Renal pelvis (tissue), 12 donors: Measurements from ENCODE around the gene ALDH1L1. TPM values are rescaled to one million over a fixed set of nuclear protein-coding genes. Genes with fewer than 3 reads are reported as not detected.
A peak's percentile ranks its signal among the peaks of the same experiment; 100 is the strongest.

Experiments used
- DNase-seq: peaks from one replicate; pipeline ENCODE4 v3.0.0-alpha.2; 2013
- long read RNA-seq, 16 experiments: transcript quantifications; one replicate each; lab custom pipeline, GENCODE V29; 2026
- polyA plus RNA-seq, 3 donors: library from polyadenylated mRNA; unstranded; fragments of 120-200 nt; gene quantifications; one replicate each; pipeline ENCODE4 v1.2.1, GENCODE V29; 2013; ENCODE audit not compliant: insufficient read length in 3 of 3

Gene ALDH1L1
- polyA plus RNA-seq: 10 to 100 TPM; 42.2 to 56.3 (median 46.2) TPM
- long read RNA-seq, donor 1, transcript ALDH1L1-203 (23 exons, 3,277 nt): major isoform, 6 of 6 reads
- long read RNA-seq, donor 1, partial matches to known transcripts: 0 of 6 reads
- long read RNA-seq, donor 1, other reads (novel, unspliced or antisense): 0 of 6 reads
- long read RNA-seq, donor 2, transcript ALDH1L1-203 (23 exons, 3,277 nt): major isoform, 5 of 5 reads
- long read RNA-seq, donor 2, partial matches to known transcripts: 0 of 5 reads
- long read RNA-seq, donor 2, other reads (novel, unspliced or antisense): 0 of 5 reads
- long read RNA-seq, donor 3, partial matches to known transcripts: 0 of 4 reads
- long read RNA-seq, donor 3, other reads (novel, unspliced or antisense): 0 of 4 reads
- long read RNA-seq, donor 4, partial matches to known transcripts: 0 of 4 reads
- long read RNA-seq, donor 4, other reads (novel, unspliced or antisense): 0 of 4 reads
- long read RNA-seq, donor 5, partial matches to known transcripts: 0 of 1 reads
- long read RNA-seq, donor 5, other reads (novel, unspliced or antisense): 0 of 1 reads
- long read RNA-seq, donor 6, partial matches to known transcripts: 0 of 1 reads
- long read RNA-seq, donor 6, other reads (novel, unspliced or antisense): 0 of 1 reads
- long read RNA-seq, donor 7, transcript ALDH1L1-203 (23 exons, 3,277 nt): major isoform, 6 of 6 reads
- long read RNA-seq, donor 7, partial matches to known transcripts: 0 of 6 reads
- long read RNA-seq, donor 7, other reads (novel, unspliced or antisense): 0 of 6 reads
- long read RNA-seq, donor 8: 0 reads
- long read RNA-seq, donor 9, transcript ALDH1L1-203 (23 exons, 3,277 nt): major isoform, 9 of 9 reads
- long read RNA-seq, donor 9, partial matches to known transcripts: 0 of 9 reads
- long read RNA-seq, donor 9, other reads (novel, unspliced or antisense): 0 of 9 reads
- long read RNA-seq, donor 10, partial matches to known transcripts: 0 of 2 reads
- long read RNA-seq, donor 10, other reads (novel, unspliced or antisense): 0 of 2 reads
- long read RNA-seq, donor 11, partial matches to known transcripts: 5 of 8 reads
- long read RNA-seq, donor 11, other reads (novel, unspliced or antisense): 0 of 8 reads
- long read RNA-seq, donor 12, partial matches to known transcripts: 0 of 5 reads
- long read RNA-seq, donor 12, other reads (novel, unspliced or antisense): 0 of 5 reads
- long read RNA-seq, donor 13: 0 reads
- long read RNA-seq, donor 14: 0 reads
- long read RNA-seq, donor 15, partial matches to known transcripts: 6 of 10 reads
- long read RNA-seq, donor 15, other reads (novel, unspliced or antisense): 0 of 10 reads
- long read RNA-seq, donor 16, transcript ALDH1L1-203 (23 exons, 3,277 nt): major isoform, 5 of 5 reads
- long read RNA-seq, donor 16, partial matches to known transcripts: 0 of 5 reads
- long read RNA-seq, donor 16, other reads (novel, unspliced or antisense): 0 of 5 reads

DNA sequence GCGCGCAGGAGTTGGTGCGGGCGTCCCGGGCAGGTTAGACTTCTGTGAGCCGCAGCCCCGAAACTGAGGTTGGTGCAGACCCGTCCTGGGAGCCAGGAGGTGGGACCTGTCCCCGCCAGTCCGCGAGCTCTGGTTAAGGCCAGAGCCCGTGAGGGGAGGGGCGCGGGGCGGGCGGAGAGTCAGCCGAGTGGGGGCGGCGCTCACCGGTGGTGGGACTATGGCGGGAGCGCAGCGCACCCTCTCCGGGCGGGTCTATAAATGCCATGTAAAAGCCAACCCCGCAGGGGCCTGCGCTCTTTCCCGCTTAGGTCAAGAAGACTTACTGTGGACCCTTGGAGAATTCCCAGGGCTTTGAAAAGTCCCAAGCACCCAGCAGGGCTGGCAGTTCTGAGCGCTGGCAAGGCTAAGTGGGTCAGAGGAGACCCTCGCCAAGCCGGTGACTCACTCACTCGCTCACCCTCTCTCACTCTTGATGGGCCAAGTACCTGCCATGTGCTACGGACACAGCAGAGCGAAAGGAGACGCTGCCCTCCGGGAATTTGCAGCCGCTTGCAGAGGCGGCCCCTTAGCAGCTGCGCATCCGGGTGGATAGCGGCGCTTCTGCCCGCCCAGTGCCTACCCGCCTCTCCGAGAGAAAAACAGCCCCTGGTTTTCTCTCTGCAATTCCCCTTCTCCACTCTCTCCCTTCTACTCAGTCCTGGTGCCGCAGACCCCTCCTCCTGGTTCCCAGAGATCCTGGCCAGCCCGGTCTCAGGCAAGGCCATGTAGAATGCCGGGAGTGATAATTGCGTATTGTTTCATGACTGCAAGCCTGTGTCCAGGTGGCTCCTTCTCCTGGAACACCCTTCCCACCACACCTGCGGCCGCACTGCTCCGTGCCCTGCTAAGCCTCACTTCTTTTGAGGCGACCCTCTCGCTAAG is at the start of gene ALDH1L1:
TSS of gene ALDH1L1 (minus strand) at position 110 of the 921 bp plus-strand sequence. CDS start 19,607 bp downstream, outside the sequence.
- peak; percentile 57 for DNase-seq

DNA sequence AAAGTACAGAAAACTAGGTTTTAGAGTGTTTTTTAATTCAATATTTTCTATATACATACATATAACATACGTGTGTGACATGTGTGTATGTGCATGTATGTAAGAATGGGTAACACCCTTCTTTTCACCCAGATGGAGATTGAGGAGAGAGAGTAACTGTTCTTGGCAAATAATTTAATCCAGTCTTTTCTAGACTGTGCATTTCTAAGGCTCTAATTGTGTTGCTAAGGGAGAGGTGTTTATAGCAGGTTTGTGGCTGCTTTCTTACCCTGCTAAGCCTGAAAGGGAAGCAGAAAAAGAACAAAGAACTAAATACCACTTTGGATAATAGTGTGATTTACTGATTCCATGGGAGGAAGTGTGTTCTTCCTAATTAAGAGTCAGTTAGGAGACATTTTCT is 46.0 kb upstream of the ALDH1L1 start:
- DNase-seq: no peak

DNA sequence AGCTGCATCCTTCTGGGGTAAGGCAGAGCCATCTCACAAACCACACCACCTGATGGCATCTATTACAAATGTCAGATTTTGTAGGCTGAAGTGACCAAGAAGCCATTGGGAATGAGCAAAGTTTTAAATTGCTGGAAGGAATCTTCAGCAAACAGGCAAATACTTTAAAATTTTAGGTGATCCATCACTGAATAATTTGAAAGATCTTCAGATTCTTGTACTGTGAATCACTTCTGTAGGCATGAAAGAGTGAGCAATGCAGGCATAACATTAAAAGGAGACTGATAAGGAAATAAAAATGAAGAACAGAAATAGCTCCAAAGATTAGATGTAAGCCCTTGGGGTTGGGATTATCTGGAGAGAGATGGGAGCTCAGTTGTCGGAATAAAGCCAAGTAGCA is 36.0 kb upstream of the ALDH1L1 start:
- DNase-seq: no peak

DNA sequence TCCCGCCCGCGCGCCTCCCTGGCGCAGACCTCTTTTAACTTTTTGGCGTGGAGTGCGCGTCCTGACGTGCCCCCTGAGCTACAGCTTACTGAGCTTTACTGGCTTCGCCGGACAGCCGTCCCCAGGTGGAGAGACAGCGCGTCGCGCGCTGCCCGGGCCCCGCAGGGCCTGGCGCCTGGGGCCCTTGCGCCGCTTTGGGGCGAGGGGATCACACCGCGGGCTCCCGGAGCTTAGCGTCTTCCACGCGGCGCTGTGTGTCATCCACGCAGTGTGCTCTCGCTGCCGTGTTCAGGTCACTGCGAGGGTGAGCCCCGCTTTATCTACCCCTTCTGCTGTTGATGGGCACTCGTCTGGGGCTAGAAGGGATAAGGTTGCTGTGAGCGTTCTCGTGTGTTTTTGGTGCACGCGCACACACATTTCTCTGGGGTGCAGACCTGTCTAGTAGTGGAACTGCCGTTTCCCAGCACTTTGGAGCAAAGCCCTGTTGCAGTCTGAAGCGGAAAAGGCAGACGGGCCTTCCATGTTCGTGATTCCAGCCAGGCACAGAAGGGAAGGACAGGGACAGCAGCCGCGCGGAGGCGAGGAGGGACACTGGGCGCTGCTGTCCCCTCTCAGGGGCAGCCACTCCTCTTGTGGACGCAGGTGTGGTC is 33.1 kb upstream of the ALDH1L1 start:
- DNase-seq: peak; percentile 17

DNA sequence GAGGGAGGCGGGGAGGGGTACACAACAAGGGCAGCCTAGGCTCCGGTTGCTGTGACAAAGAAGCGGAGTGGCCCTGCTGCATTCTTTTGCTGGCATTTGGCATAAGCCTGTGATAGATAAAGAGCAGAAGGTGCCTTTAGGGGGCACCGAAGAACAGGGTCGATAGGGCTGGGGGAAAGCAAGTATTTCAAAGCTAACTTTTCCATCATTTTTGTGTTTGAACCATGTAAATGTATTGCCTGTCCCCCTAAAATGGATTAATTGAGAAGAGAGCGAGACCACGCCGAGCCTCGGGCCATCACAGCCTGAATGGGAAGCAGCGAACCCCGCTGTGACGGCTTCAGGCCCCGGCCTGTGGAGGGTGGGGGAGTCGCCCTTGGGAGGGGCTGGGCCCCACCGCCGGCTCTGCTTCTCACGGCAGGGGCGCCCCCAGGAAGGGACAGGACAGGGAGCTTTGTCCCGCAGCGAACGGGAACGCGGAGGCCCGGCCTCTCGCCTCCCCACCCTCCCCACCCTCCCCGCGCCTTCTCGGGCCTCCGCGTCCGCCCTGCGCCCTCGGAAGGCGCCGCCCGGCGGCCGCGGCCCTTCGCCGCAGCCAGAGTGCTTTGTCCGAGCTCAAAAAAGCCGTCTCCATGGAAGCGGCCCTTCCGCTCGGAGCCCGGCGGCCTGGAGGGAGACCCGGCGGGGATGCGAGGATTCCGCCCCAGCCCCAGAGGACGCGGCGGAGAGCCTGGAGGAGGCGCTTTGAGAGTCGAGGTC is 32.4 kb upstream of the ALDH1L1 start:
- DNase-seq: peak; percentile 72

DNA sequence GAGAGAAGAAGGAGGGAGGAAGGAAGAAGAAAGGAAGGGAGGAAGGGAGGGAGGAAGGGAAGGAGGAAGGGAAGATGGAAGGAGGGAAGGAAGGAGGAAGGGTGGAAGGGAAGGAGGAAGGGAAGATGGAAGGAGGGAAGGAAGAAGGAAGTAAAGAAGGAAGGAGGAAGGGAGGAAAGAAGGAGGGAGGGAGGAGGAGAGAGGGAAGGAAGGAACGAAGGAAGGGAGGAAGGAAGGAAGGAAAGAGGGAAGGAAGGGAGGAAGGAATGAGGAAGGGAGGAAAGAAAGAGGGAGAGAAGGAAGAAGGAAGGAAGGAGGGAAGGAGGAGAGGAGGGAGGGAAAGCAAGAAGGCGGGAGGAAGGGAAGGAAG is 31.8 kb upstream of the ALDH1L1 start:
- DNase-seq: no peak

DNA sequence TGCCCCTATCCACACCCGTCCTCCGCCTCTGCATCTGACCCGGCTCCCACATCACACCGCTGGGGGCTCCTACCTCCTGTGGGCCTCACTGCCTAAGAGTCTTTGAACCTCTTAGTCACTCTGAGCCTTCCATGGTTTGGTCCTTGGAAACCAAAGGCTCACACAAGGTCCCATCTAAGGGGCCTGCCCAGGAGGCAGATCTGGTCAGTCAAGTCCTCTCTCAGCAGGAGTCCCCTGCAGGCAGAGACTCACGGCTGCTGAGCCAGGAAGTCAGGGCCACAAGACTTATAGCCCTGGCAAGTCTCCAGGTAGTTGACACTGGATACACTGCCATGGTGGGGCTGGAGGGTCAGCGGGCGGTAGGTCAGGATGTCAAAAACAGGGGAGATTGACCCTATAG is 31.2 kb upstream of the ALDH1L1 start:
- DNase-seq: no peak

DNA sequence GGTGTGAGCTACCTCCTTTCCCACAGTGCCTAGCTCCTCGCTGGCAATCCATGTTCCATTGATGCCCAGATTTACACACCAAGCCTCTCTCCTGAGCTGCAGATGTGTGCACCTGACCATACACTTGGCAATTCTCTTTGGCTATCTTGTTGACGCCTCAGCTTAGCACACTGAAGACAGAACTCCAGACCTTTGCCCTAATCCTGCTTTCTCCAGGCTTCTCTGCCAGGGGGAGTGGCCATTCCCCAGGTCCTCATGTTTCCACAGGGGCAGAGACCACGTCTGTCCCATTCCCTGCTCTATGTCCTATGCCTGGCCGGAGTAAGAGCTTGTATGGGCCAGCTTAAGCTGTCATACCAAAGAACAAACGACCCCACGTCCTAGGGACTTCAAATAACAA is 30.2 kb upstream of the ALDH1L1 start:
- no peak for DNase-seq

DNA sequence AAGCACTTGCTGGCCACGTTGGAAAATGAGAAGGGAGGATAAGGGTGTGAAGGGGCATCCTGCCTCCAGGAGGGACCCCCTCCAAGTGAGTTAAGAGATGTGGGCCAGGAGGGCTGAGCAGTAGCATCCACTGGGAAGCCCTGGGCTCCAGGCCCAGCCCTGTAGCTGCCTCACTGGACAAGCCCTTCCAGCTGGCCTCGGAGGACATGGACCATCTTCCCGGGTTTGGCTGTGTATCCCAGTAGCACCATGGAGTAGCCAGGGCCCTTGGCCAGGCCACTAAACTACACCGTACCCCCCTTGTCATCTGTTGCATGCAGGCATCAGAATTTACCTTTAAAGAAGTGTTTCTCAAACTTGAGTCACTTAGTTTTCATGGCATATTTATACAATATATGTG is 29.4 kb upstream of the ALDH1L1 start:
- DNase-seq: no peak

DNA sequence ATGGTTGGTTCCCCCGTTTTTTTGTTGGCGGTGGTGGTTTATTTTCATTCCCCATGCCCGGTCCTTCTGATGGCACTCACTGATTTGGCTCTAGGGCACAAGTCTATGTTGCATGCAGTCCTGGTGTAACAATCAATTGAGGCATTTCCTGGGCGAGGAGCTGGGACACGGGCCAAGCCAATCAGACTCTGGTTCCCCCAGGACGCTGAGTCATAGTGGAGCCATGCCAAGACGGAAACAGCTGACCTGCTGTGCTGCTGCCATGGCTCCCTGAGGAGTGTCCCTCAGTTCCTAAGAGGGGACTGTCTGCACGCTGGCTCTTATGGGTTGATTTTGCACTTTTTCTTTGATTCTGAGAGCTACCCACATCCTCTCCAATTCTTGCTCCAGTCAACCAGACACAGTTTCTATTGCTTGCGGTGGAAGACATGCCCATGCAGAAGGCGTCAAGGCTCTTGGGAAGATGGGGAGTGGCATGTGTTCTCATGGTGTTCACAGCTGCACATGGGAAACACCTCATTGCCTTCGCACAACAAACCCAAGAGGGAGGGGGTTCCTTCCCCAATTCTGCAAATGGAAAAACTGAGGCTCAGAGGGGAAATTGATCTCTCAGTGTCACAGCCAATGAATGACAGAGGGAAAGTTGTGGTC is 28.3 kb upstream of the ALDH1L1 start:
- DNase-seq: peak; percentile 22

DNA sequence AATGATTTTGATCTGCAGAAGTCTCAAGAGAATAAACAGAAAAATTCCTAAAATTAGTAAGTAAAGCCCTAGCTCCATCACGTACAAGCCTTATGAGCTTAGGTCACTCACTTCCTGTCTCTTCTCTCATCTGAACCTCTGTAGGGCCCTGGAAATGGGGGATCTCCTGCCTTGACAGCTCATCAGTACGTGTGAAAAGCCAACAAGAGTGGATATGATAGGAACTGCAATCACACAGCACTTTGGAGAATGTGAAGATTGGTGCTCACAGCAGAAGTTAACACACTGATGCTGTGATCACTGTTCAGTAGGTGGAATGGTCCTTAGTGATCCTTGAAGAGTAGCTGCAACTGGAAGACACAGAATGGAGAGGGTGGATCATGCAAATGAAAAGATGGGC is 27.8 kb upstream of the ALDH1L1 start:
- no peak for DNase-seq

DNA sequence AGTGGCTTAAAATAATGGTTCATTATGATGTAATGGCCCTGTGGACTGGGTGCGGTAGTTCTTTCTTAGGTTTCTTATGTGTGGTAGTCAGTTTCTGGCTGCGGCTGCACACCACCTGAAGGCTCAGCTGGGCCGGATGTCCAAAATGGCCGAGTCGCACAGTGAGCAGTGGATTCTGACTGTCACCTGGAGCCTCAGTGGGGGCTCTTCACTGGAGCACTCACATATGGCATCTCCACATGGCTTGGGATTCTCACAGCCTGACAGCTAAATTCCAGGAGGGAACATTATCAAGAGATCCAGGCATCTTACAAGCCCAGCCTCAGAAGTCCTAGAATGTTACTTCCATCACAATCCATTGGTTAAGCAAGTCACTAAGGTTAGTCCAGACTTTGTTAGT is 26.8 kb upstream of the ALDH1L1 start:
- no peak for DNase-seq

DNA sequence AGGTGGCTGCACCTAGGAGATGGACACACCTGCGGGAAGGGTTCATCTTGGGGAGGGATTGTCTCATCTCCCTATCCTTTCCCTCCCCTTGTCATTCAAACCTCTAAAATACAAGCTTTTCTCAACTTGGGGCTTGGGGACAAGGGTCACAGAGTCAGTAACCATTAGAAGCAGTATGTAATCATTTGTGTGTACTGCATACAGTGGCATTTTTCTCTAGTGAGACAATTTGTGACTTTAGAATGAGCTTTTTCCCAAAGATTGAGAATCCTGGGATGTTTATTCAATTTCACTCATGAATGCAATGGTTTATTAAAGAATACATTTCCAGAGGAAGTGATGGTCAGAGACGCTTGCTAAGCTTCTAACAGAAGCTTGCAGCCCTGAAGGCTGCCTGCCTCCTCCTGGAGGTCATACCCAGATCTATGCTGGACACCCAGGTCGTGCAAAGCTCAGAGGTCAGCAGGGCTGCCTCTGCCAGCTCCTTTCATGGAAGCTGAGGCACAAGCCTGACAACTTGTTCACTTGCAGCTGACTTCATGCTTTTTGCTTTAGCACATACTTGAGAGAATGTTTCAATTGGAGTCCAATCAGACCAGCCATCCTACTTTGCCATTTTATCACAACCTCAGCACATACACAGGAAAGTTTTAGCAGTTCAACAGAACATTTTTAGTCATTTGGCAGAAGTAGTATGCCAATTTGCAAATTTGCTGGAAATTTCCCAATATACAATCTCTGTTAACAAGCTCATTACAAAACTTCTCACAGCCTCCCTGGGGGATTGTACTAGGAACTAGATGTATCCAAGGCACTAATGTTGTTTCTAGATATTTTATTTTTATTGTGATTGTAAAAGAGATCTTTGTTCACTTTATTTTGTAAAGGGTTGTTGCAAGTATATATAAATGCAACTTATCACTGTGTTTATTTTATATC is 25.6 kb upstream of the ALDH1L1 start:
- no peak for DNase-seq

DNA sequence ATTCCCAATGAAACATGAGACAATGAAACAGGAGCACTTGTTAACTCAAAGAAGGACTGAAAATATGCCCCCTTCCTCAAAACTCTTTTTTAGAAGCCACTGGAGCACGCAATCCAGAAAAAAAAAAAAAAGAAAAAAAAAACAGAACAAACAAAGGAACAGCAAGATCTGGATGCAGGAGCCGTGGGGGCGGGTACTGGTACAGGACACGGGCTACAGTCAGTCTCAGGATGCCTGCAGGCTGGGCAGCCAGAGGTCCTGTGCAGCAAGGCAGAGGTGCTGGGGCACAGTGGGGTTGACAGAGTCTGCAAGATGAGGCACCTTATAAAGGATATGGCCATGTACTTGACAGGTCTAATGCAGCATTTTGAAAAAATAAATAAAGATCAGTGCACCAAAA is 22.3 kb upstream of the ALDH1L1 start:
- no peak for DNase-seq

DNA sequence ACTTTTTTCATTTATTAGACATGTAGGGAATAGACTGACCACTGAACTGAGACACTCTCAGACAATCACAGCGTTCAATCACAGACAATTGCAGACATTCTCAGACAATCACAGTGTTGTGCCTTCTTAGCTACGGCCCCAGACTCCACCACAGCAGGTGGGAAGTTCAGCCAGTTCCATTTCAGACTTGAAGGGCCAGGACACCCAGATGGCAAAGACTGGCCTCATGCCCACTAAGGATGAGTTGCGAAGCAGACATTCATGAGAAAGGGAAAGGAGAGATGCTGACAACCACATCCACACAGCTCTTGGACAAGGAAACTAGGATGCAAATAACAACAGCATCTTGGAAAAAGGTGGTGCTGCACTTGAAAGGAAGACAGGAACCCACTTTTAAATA is 21.9 kb upstream of the ALDH1L1 start:
- DNase-seq: no peak

DNA sequence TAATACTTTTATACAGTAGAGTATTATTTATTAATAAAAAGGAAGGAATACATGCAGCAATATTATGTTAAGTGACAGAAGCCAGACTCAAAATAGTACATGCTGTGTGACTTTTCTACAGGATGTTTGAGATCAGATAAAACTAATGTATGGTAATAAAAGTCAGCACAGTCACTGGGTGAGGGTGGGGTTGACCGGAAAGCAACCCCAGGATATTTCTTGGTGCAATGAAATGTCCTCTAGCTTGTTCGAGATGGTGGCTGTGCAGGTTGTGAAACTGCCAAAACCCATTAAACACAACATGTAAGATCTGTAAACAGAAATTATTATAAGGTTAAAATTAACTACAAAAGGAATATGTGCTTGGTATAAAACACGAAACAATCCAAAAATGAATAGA is 20.8 kb upstream of the ALDH1L1 start:
- no peak for DNase-seq

DNA sequence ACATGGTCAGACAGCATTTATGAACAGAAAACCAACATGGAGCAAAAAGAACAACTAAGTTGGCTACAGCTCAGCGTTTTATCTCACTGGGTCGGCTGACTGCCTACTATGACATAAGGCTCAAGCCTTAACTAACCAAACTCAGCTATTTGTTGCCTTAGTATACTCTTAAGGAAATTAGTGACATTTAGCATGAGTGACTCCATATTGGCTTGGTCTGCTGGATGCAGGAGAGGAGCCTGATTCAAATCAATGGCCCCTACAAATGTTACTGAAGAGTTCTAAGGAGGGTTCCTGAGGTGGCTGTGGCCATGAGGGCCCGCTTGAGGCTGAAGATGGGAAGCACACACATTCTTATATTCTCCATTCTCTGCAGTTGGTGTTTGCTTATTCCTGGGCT is 20.1 kb upstream of the ALDH1L1 start:
- no peak for DNase-seq

DNA sequence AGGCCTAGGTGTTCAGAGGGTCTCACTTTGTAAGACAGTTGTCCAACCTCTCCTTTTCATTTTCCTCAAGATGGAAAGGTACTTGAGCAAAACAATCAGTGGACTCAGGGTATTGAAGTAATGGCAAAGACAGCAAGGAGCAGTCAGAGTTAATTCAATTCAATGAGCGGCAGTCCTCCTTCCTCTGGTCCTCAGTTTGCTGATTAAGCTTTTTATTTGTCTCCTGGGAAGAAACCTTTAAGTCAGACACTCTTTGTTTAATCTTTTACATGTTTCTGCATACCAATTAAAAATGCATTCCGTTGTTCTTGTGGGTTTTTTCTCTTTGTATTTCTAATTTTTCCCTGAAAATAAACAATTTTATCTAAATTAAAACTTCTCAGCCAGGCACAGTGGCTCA is 18.9 kb upstream of the ALDH1L1 start:
- DNase-seq: no peak
